ENCODE measurements around the gene MTA3.

The MTA3 gene

GRCh38 chr2:42568401-42569115, at the start of gene MTA3:
TSS of gene MTA3 (plus strand) at chr2:42568632. CDS start at chr2:42568746, 114 bp downstream.
- Histone ChIP-seq H3K27me3 (ENCODE audit: insufficient read depth, low read length, poor library complexity, severe bottlenecking) (no peaks in the 10 kb centered on the region), H3K79me2 (ENCODE audit: insufficient read depth, low read length) (peaks cover 27% of the 10 kb centered on the region), H2AFZ (ENCODE audit: low read length) (peak within 1 kb of the TSS; percentile 87), H3F3A (ENCODE audit: low read depth) (no peaks in the 10 kb centered on the region; the same call in 1 of the 2 replicates), H3K36me3 (ENCODE audit: insufficient read depth, low read length) (no peaks in the 10 kb centered on the region), H4K20me1 (ENCODE audit: insufficient read depth, low read length, poor library complexity, severe bottlenecking) (no peaks in the 10 kb centered on the region), H3K4me2 (ENCODE audit: low read depth, low read length, poor library complexity, severe bottlenecking) (peak within 1 kb of the TSS; percentile 87), H3K4me3 (ENCODE audit: low read length, poor library complexity, severe bottlenecking) (peak within 1 kb of the TSS; percentile 75), H3K4me1 (ENCODE audit: insufficient read depth, low read length, poor library complexity, severe bottlenecking) (peaks cover 9% of the 10 kb centered on the region), H3K9ac (ENCODE audit: low read depth, low read length, poor library complexity, severe bottlenecking) (peak within 1 kb of the TSS; percentile 69), H3K9me2 (replicated peaks; ENCODE audit: low read depth, low read length) (no peaks in the 10 kb centered on the region), H3K9me3 (ENCODE audit: insufficient read depth, low read depth, low read length) (no peaks in the 10 kb centered on the region)
- no peak for TF ChIP-seq EZH2phosphoT487 (IDR thresholded peaks at IDR 0.05; ENCODE audit: borderline replicate concordance)
- TF ChIP-seq, protein P1, sequence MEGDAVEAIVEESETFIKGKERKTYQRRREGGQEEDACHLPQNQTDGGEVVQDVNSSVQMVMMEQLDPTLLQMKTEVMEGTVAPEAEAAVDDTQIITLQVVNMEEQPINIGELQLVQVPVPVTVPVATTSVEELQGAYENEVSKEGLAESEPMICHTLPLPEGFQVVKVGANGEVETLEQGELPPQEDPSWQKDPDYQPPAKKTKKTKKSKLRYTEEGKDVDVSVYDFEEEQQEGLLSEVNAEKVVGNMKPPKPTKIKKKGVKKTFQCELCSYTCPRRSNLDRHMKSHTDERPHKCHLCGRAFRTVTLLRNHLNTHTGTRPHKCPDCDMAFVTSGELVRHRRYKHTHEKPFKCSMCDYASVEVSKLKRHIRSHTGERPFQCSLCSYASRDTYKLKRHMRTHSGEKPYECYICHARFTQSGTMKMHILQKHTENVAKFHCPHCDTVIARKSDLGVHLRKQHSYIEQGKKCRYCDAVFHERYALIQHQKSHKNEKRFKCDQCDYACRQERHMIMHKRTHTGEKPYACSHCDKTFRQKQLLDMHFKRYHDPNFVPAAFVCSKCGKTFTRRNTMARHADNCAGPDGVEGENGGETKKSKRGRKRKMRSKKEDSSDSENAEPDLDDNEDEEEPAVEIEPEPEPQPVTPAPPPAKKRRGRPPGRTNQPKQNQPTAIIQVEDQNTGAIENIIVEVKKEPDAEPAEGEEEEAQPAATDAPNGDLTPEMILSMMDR (conservative IDR thresholded peaks at IDR 0.05; ENCODE audit: low read length), result no peak

DNA sequence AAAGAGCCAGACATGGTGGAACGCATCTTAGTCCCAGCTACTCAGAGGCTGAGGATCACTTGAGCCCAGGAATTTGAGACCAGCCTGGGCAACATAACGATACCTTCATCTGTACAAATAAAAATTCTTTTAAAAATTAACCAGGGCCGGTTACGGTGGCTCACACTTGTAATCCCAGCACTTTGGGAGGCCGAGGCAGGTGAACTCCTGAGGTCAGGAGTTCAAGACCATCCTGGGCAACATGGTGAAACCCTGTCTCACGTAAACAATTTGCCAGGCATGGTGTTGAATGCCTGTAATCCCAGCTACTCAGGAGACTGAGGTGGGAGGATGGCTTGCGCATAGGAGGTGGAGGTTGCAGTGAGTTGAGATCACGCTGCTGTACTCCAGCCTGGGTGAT, 48.8 kb upstream of the MTA3 start:
- no peak for TF ChIP-seq EZH2phosphoT487 (IDR thresholded peaks at IDR 0.05; ENCODE audit: borderline replicate concordance)
- TF ChIP-seq, protein P1 (conservative IDR thresholded peaks at IDR 0.05; ENCODE audit: low read length), result no peak
- Histone ChIP-seq H3K4me2 (ENCODE audit: low read depth, low read length, poor library complexity, severe bottlenecking) (no peak overlapping the region), H3K9me2 (replicated peaks; ENCODE audit: low read depth, low read length) (no peaks in the 10 kb centered on the region)

GRCh38 chr2:42522035-42522434, 46.4 kb upstream of the MTA3 start:
- Histone ChIP-seq H3K27me3 (ENCODE audit: insufficient read depth, low read length, poor library complexity, severe bottlenecking) (no peaks in the 10 kb centered on the region), H3F3A (ENCODE audit: low read depth) (no peaks in the 10 kb centered on the region), H3K9me3 (ENCODE audit: insufficient read depth, low read depth, low read length) (no peaks in the 10 kb centered on the region), H3K4me2 (ENCODE audit: low read depth, low read length, poor library complexity, severe bottlenecking) (no peak overlapping the region), H3K9ac (ENCODE audit: low read depth, low read length, poor library complexity, severe bottlenecking) (no peak overlapping the region), H3K4me1 (ENCODE audit: insufficient read depth, low read length, poor library complexity, severe bottlenecking) (no peaks in the 10 kb centered on the region), H3K9me2 (replicated peaks; ENCODE audit: low read depth, low read length) (no peaks in the 10 kb centered on the region), H3K79me2 (ENCODE audit: insufficient read depth, low read length) (no peaks in the 10 kb centered on the region), H3K36me3 (ENCODE audit: insufficient read depth, low read length) (no peaks in the 10 kb centered on the region), H2AFZ (ENCODE audit: low read length) (no peak overlapping the region), H4K20me1 (ENCODE audit: insufficient read depth, low read length, poor library complexity, severe bottlenecking) (no peaks in the 10 kb centered on the region), H3K4me3 (ENCODE audit: low read length, poor library complexity, severe bottlenecking) (no peak overlapping the region)
- TF ChIP-seq EZH2phosphoT487 (IDR thresholded peaks at IDR 0.05; ENCODE audit: borderline replicate concordance), result no peak
- TF ChIP-seq, protein P1 (conservative IDR thresholded peaks at IDR 0.05; ENCODE audit: low read length), result no peak

More for the DNA sequence above, 48.8 kb upstream of the MTA3 start:
- H3K4me3 ChIP-seq (ENCODE audit: low read length, poor library complexity, severe bottlenecking), result no peak overlapping the region
- no peaks in the 10 kb centered on the region for H3F3A ChIP-seq (ENCODE audit: low read depth)
- no peak overlapping the region for H2AFZ ChIP-seq (ENCODE audit: low read length)
- H3K4me1 ChIP-seq (ENCODE audit: insufficient read depth, low read length, poor library complexity, severe bottlenecking), result no peaks in the 10 kb centered on the region
- H3K9me3 ChIP-seq (ENCODE audit: insufficient read depth, low read depth, low read length), result no peaks in the 10 kb centered on the region
- H3K9ac ChIP-seq (ENCODE audit: low read depth, low read length, poor library complexity, severe bottlenecking), result no peak overlapping the region
- no peaks in the 10 kb centered on the region for H3K27me3 ChIP-seq (ENCODE audit: insufficient read depth, low read length, poor library complexity, severe bottlenecking)
- H3K36me3 ChIP-seq (ENCODE audit: insufficient read depth, low read length), result no peaks in the 10 kb centered on the region
- H3K79me2 ChIP-seq (ENCODE audit: insufficient read depth, low read length), result no peaks in the 10 kb centered on the region
- no peaks in the 10 kb centered on the region for H4K20me1 ChIP-seq (ENCODE audit: insufficient read depth, low read length, poor library complexity, severe bottlenecking)

Measured in Loucy (cell line).